PFSK-1 (cell line): Measurements from ENCODE around the gene SLC22A23.

Experiments
- POLR2AphosphoS5 ChIP-seq: IDR thresholded peaks from 2 replicates; pipeline ENCODE4 v1.6.1; 2012; ENCODE audit warnings: low read depth, mild to moderate bottlenecking, control low read depth, low read length, moderate library complexity
- REST ChIP-seq, 2 experiments: IDR thresholded peaks; 2 replicates each; pipeline versions ENCODE4 v1.6.1 to v1.8.0; 2011 to 2012; ENCODE audit warnings: low read depth in 2 of 2, low read length in 2 of 2, control low read depth in 1 of 2, inconsistent platforms in 1 of 2, mild to moderate bottlenecking in 1 of 2, moderate library complexity in 1 of 2; ENCODE audit not compliant: insufficient read depth in 1 of 2
- SIN3A ChIP-seq: IDR thresholded peaks from 2 replicates; pipeline ENCODE4 v1.6.1; 2012; ENCODE audit warnings: mild to moderate bottlenecking, low read length, moderate library complexity, borderline replicate concordance; ENCODE audit not compliant: insufficient read depth
- TAF1 ChIP-seq: IDR thresholded peaks from 2 replicates; pipeline ENCODE4 v1.6.1; 2012; ENCODE audit warnings: low read length, control low read depth, borderline replicate concordance; ENCODE audit not compliant: insufficient read depth

GRCh38 chr6:3310051-3310448, 146.8 kb downstream of the SLC22A23 start:
- TF ChIP-seq POLR2AphosphoS5: no peak
- TF ChIP-seq REST (IDR thresholded peaks at IDR 0.05; ENCODE audit: insufficient read depth in 1 of 2, low read depth in 2 of 2, low read length in 2 of 2): no peak
- TF ChIP-seq TAF1: no peak
- no peak for TF ChIP-seq SIN3A
